Psoas muscle (tissue), 8 donors: ENCODE results near the gene ETV6. TPM values are rescaled to one million over a fixed set of nuclear protein-coding genes. Genes with fewer than 3 reads are reported as not detected.
A peak's percentile ranks its signal among the peaks of the same experiment; 100 is the strongest.

ENCODE experiments used
- ATAC-seq, 4 donors: fragments of 200-7000 bp; cut with Tn5 transposase; one replicate each; pipeline ENCODE4 v1.9.1; 2020; ENCODE audit warnings: moderate library complexity in 3 of 4, mild to moderate bottlenecking in 2 of 4
- DNase-seq, 2 donors: peaks; one replicate each; pipeline ENCODE4 v3.0.0-alpha.2; 2020
- H3K27ac ChIP-seq: fragments of 200-600 bp; one replicate; pipeline ENCODE4 v1.8.0; 2022
- H3K27me3 ChIP-seq, 3 donors: fragments of 200-600 bp in 1 of 3; one replicate each; pipeline versions ENCODE4 v1.6.1 to v1.8.0; 2013 to 2022; ENCODE audit warnings: low read length in 2 of 3, mild to moderate bottlenecking in 2 of 3, moderate library complexity in 1 of 3; ENCODE audit not compliant: insufficient read depth in 3 of 3
- H3K36me3 ChIP-seq, 2 donors: fragments of 200-600 bp in 1 of 2; one replicate each; pipeline versions ENCODE4 v1.6.1 to v1.8.0; 2013 to 2022; ENCODE audit warnings: low read depth in 1 of 2, mild to moderate bottlenecking in 1 of 2, moderate library complexity in 1 of 2; ENCODE audit not compliant: insufficient read depth in 1 of 2
- H3K4me1 ChIP-seq: fragments of 200-600 bp; one replicate; pipeline ENCODE4 v1.8.0; 2022
- H3K4me3 ChIP-seq: fragments of 200-600 bp; one replicate; pipeline ENCODE4 v1.8.0; 2022; ENCODE audit warnings: mild to moderate bottlenecking
- H3K9me3 ChIP-seq: fragments of 200-600 bp; one replicate; pipeline ENCODE4 v1.8.0; 2022
- CTCF ChIP-seq: fragments of 200-600 bp; IDR thresholded peaks from one replicate; pipeline ENCODE4 v1.8.0; 2022; ENCODE audit warnings: antibody characterized with exemption
- WGBS, 3 donors: extraction: QIAGEN DNeasy Blood & Tissue Kit; methylation state at CpG; one replicate each; pipeline versions ENCODE4 v1.1.6 to v1.1.7; 2013; 5-methylcytosine and 5-hydroxymethylcytosine counted together
- intact Hi-C, 2 donors: fragments of 100-400 bp; cut with DNase I; formaldehyde crosslinking; loops; one replicate each; pipeline versions ENCODE4 v1.11.0 to v1.14.2; 2022
- polyA plus RNA-seq, 3 donors: library from polyadenylated mRNA; stranded (reverse); fragments of 200-250 nt; gene quantifications; one replicate each; pipeline ENCODE4 v1.2.3, GENCODE V29; 2013
- total RNA-seq, 4 donors: library from RNA; stranded (reverse); fragmentation: NEBNext Ultra II Directional in 2 of 4; extraction: Animal tissue kit (Norgen Biotek cat#: 25700) in 2 of 4; gene quantifications; one replicate each; pipeline versions ENCODE4 v1.2.1 to v1.2.4, GENCODE V29; 2021 to 2023
- donor health status: healthy with polysubstance abuse.
- donor health status: DM: no; HTN: no; CAD: no; lungs with moderate emphysema.
- donor health status: Bipolar disorder and iron deficiency.
- donor health status: healthy.
- donor health status: DM: yes; HTN: yes; CAD: no.
- donor health status: DM: no; HTN: no; CAD: no.
- donor health status: DM: no; HTN: no; CAD: no.
- donor health status: DM: yes; HTN: yes; CAD: no.

Gene ETV6
- total and polyA plus RNA-seq, 7 donors = 2.8 to 22.9 (median 4.9) TPM

- Histone ChIP-seq H3K27ac (peak overlapping the region; percentile 47), H3K4me1 (peaks cover 50% of the 10 kb centered on the region), H3K27me3 (no peaks in the 10 kb centered on the region), H3K36me3 (no peaks in the 10 kb centered on the region), H3K9me3 (no peaks in the 10 kb centered on the region), H3K4me3 (no peak overlapping the region)
- WGBS, 3 donors = 39 to 66% (median 45%) methylated on average over 6 of the region's 6 CpGs
- intact Hi-C loops = no loop called here
- DNase-seq (no peak), ATAC-seq (peak; percentile 46 to 85 (median 74))
- TF ChIP-seq CTCF = no peak
These were observed 131.1 kb downstream of the ETV6 start for GRCh38 chr12:11780521-11781101.

GRCh38 chr12:11782914-11783420, 133.5 kb downstream of the ETV6 start:
- Histone ChIP-seq H3K27me3 (no peaks in the 10 kb centered on the region), H3K9me3 (no peaks in the 10 kb centered on the region), H3K4me1 (peaks cover 68% of the 10 kb centered on the region), H3K4me3 (no peak overlapping the region), H3K27ac (no peak overlapping the region), H3K36me3 (no peaks in the 10 kb centered on the region)
- intact Hi-C loops = no loop called here
- 86 to 95% (median 88%) methylated on average over 3 of the region's 3 CpGs for WGBS, 3 donors
- DNase-seq (no peak), ATAC-seq (no peak)
- TF ChIP-seq CTCF = no peak

GRCh38 chr12:11785712-11786111, 136.2 kb downstream of the ETV6 start:
- H3K27me3 ChIP-seq = no peaks in the 10 kb centered on the region
- TF ChIP-seq CTCF = no peak
- 22 to 34% (median 31%) methylated on average over 5 of the region's 5 CpGs for WGBS, 3 donors

GRCh38 chr12:11786638-11787365, 137.3 kb downstream of the ETV6 start:
- DNase-seq = no peak
- Histone ChIP-seq H3K4me3 (peak overlapping the region; percentile 8), H3K27me3 (no peaks in the 10 kb centered on the region), H3K36me3 (no peaks in the 10 kb centered on the region), H3K9me3 (no peaks in the 10 kb centered on the region), H3K27ac (peak overlapping the region; percentile 87), H3K4me1 (peaks cover 48% of the 10 kb centered on the region)
- intact Hi-C loops = no loop called here
- no peak for TF ChIP-seq CTCF
- WGBS, 3 donors = 30 to 57% (median 33%) methylated on average over 5 of the region's 5 CpGs
- ATAC-seq = peak; percentile 62 to 73 (median 66)

More at GRCh38 chr12:11785712-11786111, 136.2 kb downstream of the ETV6 start:
- H3K27ac ChIP-seq = peak overlapping the region; percentile 87
- H3K4me1 ChIP-seq = peaks cover 48% of the 10 kb centered on the region
- H3K4me3 ChIP-seq = no peak overlapping the region
- intact Hi-C loops = no loop called here
- H3K9me3 ChIP-seq = no peaks in the 10 kb centered on the region
- no peaks in the 10 kb centered on the region for H3K36me3 ChIP-seq
- DNase-seq = no peak
- ATAC-seq = peak; percentile 93 to 96 (median 96)
